Prostate gland (tissue), 2 donors: ENCODE results near the gene SULF2. TPM values are rescaled to one million over a fixed set of nuclear protein-coding genes. Genes with fewer than 3 reads are reported as not detected.

ENCODE experiments used
- DNase-seq: peaks from one replicate; pipeline ENCODE4 v3.0.0-alpha.2; 2019; ENCODE audit warnings: low spot score
- H3K27ac ChIP-seq, 2 donors: fragments of 200-600 bp; sonication (generic); 2 replicates each; pipeline ENCODE4 v1.5.1; 2017 to 2019
- H3K27me3 ChIP-seq: fragments of 200-600 bp; sonication (generic); replicated peaks from 2 replicates; pipeline ENCODE4 v1.5.1; 2019; ENCODE audit not compliant: insufficient read depth
- H3K36me3 ChIP-seq, 2 donors: fragments of 200-600 bp; sonication (generic); 1 replicate in 1 of 2; 2 replicates in 1 of 2; pipeline versions ENCODE4 v1.5.1 to v1.8.1; 2017 to 2019
- H3K4me1 ChIP-seq: fragments of 200-600 bp; sonication (generic); replicated peaks from 2 replicates; pipeline ENCODE4 v1.5.1; 2019
- H3K4me3 ChIP-seq, 2 donors: fragments of 200-600 bp; sonication (generic); 2 replicates each; pipeline ENCODE4 v1.5.1; 2017 to 2019
- H3K9me3 ChIP-seq: fragments of 200-600 bp; sonication (generic); 2 replicates; pipeline ENCODE4 v1.5.1; 2017
- POLR2A ChIP-seq: fragments of 450-650 bp; IDR thresholded peaks from one replicate; pipeline ENCODE4 v1.6.1; 2016; ENCODE audit warnings: antibody characterized with exemption, mild to moderate bottlenecking
- POLR2AphosphoS5 ChIP-seq: sonication (generic); formaldehyde crosslinking; IDR thresholded peaks from one replicate; pipeline ENCODE4 v1.6.1; 2017; ENCODE audit warnings: antibody characterized with exemption
- WGBS: methylation state at CpG from one replicate; pipeline ENCODE4 v1.1.5; 2018; 5-methylcytosine and 5-hydroxymethylcytosine counted together
- intact Hi-C: fragments of 100-400 bp; cut with DNase I; formaldehyde crosslinking; loops from one replicate; pipeline ENCODE4 v1.14.2; 2022
- total RNA-seq, 2 donors: library from RNA; depleted of rRNA; stranded (reverse); fragments of >200 nt; gene quantifications; one replicate each; pipeline ENCODE4 v1.1.0, GENCODE V29; 2016
- TF ChIP-seq, protein P1 (sequence below), 4 experiments: fragments of 200-600 bp in 2 of 4; fragments of 450-650 bp in 2 of 4; sonication (generic) in 2 of 4; IDR thresholded peaks; 1 replicate in 3 of 4; 2 replicates in 1 of 4; pipeline ENCODE4 v1.5.1; 2016 to 2019; ENCODE audit warnings: antibody characterized with exemption in 4 of 4, mild to moderate bottlenecking in 2 of 4, moderate library complexity in 2 of 4

Gene SULF2
- total RNA-seq, 2 donors from 2014 or later: 43.6 to 82.0 TPM

- Histone ChIP-seq H3K4me3 (no peak overlapping the region), H3K27me3 (no peaks in the 10 kb centered on the region), H3K27ac (no peak overlapping the region), H3K9me3 (no peaks in the 10 kb centered on the region), H3K4me1 (peaks cover 3% of the 10 kb centered on the region), H3K36me3 (no peaks in the 10 kb centered on the region)
- 34% methylated on average over 14 of the region's 14 CpGs for WGBS
- no peak for DNase-seq
- TF ChIP-seq POLR2AphosphoS5 (no peak), POLR2A (no peak)
- TF ChIP-seq, protein P1, sequence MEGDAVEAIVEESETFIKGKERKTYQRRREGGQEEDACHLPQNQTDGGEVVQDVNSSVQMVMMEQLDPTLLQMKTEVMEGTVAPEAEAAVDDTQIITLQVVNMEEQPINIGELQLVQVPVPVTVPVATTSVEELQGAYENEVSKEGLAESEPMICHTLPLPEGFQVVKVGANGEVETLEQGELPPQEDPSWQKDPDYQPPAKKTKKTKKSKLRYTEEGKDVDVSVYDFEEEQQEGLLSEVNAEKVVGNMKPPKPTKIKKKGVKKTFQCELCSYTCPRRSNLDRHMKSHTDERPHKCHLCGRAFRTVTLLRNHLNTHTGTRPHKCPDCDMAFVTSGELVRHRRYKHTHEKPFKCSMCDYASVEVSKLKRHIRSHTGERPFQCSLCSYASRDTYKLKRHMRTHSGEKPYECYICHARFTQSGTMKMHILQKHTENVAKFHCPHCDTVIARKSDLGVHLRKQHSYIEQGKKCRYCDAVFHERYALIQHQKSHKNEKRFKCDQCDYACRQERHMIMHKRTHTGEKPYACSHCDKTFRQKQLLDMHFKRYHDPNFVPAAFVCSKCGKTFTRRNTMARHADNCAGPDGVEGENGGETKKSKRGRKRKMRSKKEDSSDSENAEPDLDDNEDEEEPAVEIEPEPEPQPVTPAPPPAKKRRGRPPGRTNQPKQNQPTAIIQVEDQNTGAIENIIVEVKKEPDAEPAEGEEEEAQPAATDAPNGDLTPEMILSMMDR (IDR thresholded peaks at IDR 0.05): no peak
- intact Hi-C loops: no loop called here
Observed at GRCh38 chr20:47774131-47774777, 11.0 kb downstream of the SULF2 start.

- Histone ChIP-seq H3K27ac (no peak overlapping the region), H3K4me3 (no peak overlapping the region), H3K4me1 (peaks cover 3% of the 10 kb centered on the region), H3K27me3 (no peaks in the 10 kb centered on the region), H3K9me3 (no peaks in the 10 kb centered on the region), H3K36me3 (no peaks in the 10 kb centered on the region)
- no peak for DNase-seq
- intact Hi-C loops: no loop called here
- no peak for TF ChIP-seq POLR2A
- TF ChIP-seq POLR2AphosphoS5: peak; percentile 51
- TF ChIP-seq, protein P1 (IDR thresholded peaks at IDR 0.05): no peak
- 35% methylated on average over 8 of the region's 8 CpGs for WGBS
Observed at GRCh38 chr20:47773371-47773786, 11.9 kb downstream of the SULF2 start.

GRCh38 chr20:47770935-47771334 is 14.3 kb downstream of the SULF2 start:
- intact Hi-C loops: no loop called here
- H3K4me3 ChIP-seq: no peak overlapping the region
- 89% methylated on average over 12 of the region's 12 CpGs for WGBS
- no peaks in the 10 kb centered on the region for H3K9me3 ChIP-seq
- H3K27ac ChIP-seq: no peak overlapping the region
- TF ChIP-seq POLR2A (no peak), POLR2AphosphoS5 (no peak)
- TF ChIP-seq, protein P1 (IDR thresholded peaks at IDR 0.05): no peak
- no peaks in the 10 kb centered on the region for H3K27me3 ChIP-seq
- no peaks in the 10 kb centered on the region for H3K36me3 ChIP-seq
- no peak for DNase-seq
- H3K4me1 ChIP-seq: peaks cover 3% of the 10 kb centered on the region

GRCh38 chr20:47768016-47768824 is 17.1 kb downstream of the SULF2 start:
- Histone ChIP-seq H3K27ac (no peak overlapping the region), H3K9me3 (no peaks in the 10 kb centered on the region), H3K36me3 (no peaks in the 10 kb centered on the region), H3K4me1 (no peaks in the 10 kb centered on the region), H3K27me3 (no peaks in the 10 kb centered on the region), H3K4me3 (no peak overlapping the region)
- WGBS: 56% methylated on average over 16 of the region's 16 CpGs
- TF ChIP-seq POLR2A: no peak
- TF ChIP-seq POLR2AphosphoS5: no peak
- TF ChIP-seq, protein P1 (IDR thresholded peaks at IDR 0.05): no peak
- intact Hi-C loops: no loop called here
- no peak for DNase-seq
